HG03064 (cell line): Measurements from ENCODE around the gene LINGO1.

Source experiments
- ATAC-seq: cut with Tn5 transposase; IDR thresholded peaks from one replicate; pipeline ENCODE4 v1.9.1; 2021; ENCODE audit warnings: low read depth; ENCODE audit not compliant: unreplicated experiment

LINGO1 gene

DNA sequence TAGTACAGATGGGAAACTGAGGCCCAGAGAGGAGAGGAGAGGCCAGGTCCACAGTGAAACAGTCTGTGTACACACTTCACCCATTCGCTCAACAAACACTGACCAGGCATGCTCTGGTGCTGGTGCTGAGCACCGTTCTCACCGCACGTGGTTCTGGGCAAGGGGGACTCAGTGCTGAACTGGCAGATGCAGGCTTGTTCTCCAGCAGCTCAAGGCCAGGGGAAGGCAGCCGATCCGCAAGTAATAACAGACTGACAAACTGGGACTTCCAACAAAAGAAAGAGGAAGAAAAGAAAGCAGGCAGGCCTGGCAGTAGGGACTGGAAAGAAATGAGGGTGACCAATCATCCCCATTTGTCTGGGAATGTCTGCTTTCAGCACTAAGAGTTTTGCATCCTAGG, 25.6 kb upstream of the LINGO1 start:
- ATAC-seq: no peak

DNA sequence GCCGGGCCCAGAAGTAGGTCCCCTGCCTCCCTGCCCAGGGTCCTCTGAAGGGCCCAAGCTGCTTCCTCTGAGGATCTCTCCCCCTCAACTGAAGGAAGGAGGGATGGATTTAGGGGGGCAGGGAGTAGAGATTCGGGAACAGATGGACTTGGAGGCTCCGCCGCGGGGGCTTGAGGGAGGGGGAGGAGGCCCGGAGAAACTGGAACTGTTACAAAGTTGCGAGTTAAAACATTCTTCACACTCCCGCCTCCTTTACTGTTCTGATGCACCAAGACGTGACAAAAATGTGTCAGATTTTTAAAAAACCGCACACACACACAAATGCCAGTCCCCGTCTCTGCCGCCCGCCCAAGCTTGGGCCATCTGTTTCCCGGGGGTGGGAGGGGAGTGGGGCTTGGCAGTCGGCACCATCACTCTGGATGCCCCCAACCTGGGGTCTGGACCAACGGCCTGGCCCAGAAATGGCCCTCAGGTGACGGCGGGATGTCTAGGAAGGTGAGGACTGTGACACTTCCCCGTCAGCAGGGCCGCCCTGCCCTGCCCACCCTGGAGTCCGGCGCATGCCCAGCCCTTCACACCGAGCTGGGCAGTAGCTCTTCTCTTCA, 25.0 kb upstream of the LINGO1 start:
- ATAC-seq: no peak

DNA sequence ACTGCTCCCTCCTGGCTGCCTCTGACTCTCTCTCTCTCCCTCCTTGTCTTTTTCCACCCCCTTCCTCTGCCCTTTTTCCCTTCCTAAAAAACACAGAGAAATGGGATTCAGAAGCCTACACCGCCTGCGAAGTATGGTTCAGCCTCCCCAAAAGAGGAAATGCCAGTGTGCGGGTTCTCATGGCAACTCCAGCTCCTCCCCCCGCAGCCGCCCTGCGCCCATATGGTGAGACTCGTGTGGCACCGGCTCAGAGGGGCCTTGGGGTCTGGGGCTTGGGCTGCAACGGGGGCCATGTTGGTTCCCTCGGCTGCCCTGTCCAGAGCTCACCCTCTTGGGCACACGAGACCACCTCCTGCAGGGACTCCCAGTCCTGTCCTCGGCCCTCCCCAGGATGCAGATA, 23.6 kb upstream of the LINGO1 start:
- ATAC-seq: no peak

DNA sequence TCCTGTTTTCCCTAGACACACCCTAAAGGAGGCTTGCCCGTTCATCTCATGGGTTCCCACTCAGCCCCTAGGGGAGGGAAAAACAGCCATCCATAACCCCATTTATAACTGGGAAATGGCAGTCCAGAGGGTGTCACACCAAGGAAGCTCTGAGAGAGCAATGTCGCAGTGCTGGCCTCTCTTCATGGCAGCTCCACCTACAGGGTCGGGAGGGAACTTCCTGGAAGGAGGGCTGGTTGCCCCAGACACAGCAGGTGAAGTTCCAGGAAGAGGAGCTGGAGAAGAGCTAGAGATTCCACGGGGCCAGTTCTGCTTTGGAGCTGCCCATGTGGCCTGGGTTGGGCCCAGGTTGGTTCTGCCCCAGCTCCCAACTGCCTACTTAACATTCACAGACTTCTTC, 22.3 kb upstream of the LINGO1 start:
- ATAC-seq: no peak

DNA sequence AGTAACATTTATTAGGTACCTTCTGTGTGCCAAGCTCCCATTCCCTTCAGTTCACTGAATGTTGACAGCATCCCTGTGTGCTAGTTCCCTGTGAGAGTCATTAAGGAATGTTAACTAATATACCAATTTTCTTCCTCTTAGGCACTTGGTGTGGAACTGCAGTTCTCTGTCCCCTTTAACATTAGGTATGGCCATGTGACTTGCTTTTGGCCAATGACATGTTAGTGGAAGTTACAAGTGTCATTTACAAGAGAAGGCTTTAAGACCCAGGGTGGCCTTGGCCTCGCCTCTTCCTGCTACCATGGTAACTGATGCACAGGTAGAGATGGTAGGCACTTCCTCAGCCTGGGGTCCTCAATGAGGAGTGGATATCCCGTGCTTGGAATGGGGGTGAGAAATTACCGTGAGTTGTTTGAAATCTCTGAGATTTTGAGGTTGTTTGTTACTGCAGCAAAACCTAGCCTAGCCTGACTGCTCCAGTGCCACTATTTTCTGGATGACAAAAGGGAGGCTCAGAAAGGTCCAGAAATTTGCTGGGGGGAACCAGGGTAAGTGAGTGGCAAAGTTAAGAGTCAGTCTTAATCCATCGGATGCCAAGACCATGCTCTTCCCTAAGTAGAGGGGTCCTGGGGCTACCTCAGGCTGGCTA, 21.2 kb upstream of the LINGO1 start:
- ATAC-seq: no peak

DNA sequence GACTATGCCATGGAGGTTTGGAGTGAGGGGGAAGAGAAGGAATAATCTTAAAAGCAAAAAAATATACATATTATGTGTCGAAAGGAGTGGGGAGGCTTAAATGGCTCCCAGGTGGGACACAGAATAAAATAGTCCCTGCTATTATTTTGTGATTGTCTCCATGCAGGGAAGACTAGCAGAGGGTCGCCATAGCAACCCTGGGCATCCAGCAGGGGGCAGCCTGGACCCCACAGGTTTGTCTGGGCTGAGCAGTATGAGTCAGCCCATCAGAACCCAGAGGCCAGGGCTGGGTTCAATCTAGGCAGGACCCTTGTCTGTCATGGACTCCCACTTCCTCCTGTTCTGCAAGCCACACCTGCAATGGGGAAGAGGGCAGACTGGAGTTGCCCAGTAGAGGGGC, 17.6 kb upstream of the LINGO1 start:
- no peak for ATAC-seq

DNA sequence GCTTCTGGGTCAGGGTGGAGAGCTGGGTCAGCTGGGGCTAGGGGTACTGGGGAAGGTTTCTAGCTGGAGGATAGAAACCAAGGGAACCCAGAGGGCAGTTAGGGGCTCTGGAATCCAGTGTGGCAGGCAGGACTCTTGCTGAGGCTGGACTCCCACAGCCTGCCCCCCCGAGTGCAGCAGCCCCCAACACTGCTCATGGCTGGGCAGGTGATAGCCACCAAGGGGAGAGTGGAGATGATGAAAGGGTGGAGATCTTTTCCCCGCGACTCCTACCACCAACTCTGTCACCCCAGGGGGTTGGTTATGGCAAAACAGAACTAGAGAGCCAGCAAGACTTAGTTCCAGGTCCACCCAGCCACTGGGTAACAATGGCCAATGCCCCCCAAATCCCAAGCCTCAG, 16.9 kb upstream of the LINGO1 start:
- ATAC-seq: no peak

DNA sequence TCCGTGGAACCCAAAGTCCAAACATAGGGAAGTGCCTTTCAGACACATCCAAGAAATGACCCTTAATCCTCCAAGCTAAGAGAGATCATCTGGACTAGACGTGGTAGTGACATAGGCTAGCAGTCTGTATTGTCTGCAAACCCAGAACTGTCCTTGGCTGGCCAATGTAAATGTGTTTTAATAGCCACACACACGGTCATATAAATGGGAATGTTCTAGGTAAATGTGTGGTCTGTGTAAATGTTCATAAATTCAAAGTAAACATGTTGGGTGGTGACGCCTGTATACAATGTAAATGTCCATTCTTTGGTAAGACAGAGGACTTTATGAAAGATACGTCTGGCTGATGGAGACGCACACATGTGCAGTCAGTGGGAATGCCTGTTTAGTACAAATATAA, 16.3 kb upstream of the LINGO1 start:
- no peak for ATAC-seq

DNA sequence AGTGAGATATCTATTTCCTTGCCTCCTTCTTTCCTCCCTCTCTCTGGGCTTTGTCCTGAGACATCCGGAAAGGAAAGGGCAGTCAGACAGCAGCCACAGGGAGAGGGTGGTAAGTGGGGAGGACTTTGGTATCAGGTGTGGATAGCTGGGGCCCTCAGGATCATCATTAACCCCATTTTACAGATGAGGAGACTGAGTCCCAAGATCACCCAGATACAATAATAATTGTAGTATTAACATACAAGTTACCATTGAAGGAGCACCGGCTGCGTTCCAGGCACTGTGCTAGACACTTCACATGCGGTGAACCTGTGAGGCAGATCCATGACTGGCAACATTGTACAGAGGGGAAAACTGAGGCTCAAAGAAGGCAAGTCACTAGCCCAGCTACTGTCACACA, 15.2 kb upstream of the LINGO1 start:
- no peak for ATAC-seq

DNA sequence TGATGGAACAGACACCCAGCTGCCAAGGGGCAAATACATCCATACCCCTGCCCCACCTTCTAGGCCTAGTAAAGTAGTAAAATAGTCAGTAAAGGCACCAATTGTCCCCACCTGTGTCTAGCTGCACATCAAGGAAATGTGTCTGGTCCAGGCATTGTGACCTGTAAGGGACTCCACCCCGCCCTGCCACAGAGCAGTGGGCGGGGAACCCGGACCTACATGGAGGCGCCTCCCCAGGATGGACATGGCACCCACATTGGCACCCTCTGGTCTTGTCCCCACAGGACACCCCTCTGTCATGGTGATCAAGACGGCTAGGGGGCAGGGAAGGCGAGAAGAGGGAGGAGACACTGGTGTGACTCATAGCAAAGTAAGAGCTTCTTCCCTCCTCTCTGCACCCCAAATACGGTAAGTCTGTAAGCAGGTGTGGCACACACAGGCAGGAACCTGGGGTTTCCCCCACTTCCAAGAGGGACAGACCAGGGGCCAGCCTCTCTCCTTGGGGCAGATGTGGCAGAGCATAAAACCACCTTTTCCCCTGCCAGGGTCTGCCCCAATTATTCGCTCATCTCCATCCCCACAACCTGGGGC, 13.5 kb upstream of the LINGO1 start:
- ATAC-seq: no peak

DNA sequence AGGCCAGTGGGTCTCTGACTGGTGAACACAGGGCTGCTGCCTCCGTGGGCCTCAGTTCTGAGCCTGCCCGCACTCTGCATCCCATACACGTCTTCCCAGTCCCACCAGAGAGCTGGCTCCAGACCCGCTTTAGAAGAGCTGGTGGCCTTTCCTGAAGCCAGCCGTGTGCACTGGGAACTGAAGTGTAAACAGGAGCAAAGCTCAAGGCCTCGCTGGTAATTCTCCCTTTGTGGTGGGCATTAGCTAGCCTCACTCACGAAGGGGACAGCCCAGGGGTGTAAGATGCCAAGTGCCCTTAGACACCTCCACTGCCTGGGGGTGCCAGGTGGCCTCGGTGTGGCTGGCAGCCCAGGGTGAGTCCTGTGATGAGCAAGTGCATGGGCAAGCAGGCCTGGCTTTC, 12.9 kb upstream of the LINGO1 start:
- ATAC-seq: no peak

DNA sequence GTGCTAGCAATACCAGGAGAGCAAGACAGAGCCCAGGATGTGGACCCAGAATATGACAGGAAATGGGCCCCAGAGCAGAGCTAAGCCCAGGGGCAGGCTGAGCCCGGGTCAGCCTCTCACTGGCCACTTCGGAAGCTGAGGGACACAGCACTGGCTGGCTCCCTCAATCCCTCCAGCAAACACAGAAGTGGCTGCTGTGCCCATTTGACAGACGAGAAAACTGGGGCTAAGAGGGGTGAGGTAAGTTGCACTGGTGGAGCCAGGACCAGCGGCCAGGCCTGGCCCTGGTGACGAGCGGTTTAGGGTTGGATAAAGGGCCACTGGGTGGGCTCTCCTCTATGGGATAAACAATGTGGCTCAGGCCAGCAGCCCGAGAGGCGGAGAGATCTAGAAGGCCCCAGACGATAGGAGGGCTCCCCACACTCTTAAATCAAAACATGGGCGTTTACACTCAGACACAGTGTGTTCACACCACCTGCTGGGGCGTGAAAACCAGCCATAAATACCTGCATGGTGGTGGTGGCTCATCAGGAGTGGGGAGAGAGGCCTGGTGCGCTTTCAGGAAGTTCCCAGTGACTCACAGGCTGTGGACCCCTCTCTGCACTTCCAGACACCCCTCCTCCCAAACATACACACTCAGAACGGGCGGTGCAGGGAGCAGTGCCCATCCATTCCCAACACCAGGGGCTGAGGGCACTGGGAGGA, 12.0 kb upstream of the LINGO1 start:
- no peak for ATAC-seq

DNA sequence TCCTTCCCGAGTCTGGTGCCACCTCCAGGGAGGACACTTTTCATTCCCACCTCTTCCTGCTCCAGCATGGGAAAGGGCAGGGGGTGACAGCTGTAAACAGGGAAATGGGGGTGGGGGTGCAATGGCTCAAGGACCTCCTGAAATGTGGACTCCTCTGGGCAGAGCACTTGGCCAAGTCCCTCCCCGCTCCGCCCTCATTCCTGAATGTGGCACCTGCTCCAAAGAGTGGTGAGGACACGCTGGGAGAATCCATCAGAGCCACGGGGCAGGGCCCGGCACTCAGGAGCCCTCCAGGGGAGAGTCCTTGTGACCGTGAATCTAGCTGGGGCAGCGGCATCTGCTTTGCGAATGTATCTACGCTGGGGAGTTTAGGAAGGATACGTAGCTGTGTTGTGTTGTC, 11.1 kb upstream of the LINGO1 start:
- no peak for ATAC-seq

DNA sequence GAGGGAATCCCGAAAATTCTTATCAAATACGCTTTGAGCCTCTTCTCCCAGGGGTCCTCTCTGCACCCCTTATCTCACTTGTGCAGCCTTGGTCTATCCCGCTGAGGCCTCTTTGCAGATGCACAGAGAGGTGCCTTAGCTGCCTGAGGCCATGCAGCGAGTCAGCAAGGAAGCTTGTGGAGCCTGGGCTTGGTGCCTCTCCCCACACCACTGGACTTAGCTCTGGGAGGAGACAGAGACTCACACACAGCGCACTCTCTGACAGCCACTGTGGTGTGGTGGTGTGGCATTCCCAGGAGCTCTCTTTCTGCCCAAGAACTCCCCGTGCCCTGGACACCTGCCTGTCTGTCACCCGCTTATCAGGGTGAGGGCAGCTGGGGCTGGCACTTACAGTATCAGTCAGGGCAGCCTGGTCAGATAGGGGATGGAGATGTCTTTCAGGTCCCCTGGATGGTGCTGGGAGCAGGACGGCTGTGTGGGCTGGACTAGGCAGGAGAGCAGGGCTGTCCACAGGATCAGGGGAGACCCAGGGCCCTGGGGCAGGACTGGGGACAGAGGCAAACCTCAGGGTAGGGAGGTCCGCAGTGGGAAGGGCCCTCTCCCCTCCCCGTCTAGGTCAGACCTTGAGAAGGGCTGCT, 10.2 kb upstream of the LINGO1 start:
- ATAC-seq: no peak

DNA sequence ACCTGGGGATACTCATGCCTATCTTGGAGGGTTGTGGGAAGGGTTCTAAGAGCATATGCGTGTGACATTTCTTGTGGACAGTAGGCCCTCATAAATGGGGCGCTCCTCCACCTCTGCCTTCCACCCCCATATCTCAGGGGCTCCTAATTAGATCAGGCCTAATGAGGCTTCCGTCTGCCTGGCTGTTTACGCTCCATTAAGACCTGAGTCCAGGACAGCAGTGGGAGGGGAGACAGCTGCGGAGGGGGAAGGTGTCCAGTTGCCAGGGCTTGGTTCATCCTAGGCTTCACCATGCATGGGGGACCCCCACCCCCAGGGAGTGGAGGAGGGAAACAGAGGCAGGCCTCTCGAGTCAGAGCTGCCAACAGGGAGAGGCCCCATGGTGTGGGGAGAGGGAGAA, 9.3 kb upstream of the LINGO1 start:
- ATAC-seq: no peak

DNA sequence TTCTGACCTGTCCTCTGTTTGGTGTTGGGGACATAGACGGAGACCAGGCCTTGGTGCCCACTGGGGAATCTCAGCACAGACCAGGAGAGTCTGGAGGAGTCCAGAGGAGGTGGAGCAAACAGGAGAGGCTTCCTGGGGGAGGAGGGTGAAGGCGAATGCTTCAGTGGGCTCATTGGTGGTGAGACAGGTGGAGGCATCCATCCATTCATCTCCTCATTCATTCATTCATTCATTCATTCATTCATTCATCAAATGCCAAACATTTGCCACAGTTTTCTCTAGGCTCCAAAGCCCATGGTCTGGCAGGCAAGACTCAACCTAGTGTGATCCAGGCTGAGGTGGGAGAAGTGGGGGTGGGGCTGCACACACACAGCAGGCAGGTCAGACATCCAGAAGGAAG, 7.9 kb upstream of the LINGO1 start:
- no peak for ATAC-seq

DNA sequence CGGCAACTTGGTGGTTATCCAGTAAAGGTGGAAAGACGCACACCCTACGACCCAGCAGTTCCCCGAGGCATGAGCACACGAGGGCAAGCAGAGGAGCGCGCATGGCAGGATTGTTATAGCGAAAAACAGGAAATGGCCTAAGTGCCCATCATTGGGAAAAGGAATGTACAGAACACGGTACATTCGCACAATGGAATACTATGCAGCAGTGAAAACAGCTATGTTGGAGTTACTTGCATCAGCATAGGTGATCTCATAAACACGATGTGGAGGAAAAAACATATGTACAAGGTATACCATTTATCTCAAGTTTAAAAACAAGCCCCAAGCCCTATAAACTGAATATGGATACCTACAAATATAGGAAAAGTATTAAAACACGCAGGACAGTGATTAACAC, 6.7 kb upstream of the LINGO1 start:
- no peak for ATAC-seq

DNA sequence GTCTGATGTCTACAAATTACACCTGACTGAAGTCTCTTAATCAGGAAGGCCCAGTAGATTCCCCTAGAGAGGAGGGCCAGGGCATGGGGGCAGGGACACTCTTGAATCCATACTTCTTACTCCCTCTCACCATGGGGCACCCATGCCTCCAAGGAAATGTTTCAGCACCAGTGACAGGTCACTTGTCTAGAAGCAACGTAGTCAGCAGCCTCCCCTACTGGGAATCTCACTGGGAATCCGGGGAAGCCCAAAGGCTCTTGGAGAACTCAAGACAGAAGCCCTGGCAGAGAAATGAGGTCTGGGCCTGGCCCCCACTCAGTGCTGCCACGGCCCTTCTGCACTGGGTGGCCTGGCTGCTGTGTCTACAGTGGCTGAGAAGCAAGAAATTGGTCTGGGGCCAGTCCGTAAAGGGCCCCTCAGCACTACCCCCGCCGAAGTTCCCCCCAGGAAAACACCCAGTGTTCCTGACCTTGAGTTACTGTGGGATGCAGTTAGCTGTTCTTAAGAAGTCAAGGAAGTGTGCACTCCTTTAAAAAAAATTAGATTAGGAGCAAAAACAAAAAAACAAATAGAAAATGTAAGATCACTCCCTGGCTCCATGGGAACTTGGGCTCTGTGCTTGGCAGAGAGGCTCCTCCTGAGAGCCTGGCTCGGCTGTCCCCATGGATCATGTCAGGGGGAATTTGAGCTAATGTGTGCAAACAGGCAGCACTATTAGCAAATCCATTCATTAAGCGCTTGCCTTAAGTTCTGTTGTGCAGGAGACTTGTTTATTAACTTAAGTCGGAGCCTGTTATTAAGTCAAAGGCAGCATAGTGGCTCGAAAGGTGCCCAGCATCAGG, 5.4 kb upstream of the LINGO1 start:
- ATAC-seq: no peak

DNA sequence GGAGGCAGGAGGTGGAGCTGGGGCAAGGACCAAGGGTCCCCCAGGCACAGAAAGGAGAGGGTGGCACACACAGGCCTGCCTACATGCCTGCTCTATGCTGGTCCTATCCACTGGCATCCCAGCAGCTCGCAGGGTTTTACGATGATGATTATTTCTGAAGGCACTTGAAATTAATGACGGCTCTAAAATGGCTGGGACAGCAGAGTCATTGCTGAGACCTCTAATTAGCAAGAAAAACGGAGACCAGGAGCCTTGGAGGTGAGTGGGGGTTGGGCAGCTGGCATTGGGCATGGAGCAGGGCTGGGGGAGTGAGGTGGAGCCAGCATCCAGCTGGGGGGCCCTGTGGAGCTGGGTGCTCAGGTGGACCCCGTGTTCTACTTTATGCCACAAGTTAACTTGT, 3.5 kb upstream of the LINGO1 start:
- no peak for ATAC-seq

DNA sequence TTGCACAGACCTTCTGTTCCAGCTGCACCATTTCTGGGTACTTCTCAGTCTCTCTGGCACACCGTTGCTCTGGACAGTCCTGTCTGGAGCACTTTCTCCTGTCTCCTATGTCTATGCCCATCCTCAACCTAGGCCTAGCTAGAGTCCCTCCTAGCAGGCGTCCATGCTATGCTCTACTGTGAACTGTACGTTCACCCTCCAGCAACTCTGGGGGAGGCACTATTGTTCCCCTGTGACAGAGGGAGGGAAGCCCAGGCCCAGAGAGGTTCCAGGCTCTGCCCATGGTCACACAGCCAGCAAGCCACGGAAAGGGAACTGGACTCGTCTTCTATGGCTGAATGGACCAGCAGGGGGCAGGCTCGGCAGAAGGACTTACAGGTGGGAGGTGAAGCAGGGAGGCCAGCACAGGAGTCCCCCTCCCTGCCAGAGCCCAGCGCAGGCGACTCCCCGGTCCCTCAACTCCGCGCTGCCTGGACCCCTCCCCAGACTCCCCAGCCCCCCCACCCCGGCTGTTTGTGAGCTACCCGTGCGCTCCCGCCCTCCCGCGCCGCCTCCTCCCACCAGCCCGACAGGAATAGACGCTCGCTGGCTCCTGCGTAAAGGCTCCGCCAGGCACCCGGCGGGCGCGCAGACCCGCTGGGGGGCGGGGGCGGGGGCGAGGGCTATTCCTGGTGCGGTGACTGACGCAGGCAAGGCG, 1.7 kb upstream of the LINGO1 start:
- no peak for ATAC-seq
